ENCODE data around the gene TMPRSS3. TPM values are rescaled to one million over a fixed set of nuclear protein-coding genes. Genes with fewer than 3 reads are reported as not detected.

TMPRSS3 gene
- total RNA-seq, 1 experiment from 2014 or later = 4.3 TPM

DNA sequence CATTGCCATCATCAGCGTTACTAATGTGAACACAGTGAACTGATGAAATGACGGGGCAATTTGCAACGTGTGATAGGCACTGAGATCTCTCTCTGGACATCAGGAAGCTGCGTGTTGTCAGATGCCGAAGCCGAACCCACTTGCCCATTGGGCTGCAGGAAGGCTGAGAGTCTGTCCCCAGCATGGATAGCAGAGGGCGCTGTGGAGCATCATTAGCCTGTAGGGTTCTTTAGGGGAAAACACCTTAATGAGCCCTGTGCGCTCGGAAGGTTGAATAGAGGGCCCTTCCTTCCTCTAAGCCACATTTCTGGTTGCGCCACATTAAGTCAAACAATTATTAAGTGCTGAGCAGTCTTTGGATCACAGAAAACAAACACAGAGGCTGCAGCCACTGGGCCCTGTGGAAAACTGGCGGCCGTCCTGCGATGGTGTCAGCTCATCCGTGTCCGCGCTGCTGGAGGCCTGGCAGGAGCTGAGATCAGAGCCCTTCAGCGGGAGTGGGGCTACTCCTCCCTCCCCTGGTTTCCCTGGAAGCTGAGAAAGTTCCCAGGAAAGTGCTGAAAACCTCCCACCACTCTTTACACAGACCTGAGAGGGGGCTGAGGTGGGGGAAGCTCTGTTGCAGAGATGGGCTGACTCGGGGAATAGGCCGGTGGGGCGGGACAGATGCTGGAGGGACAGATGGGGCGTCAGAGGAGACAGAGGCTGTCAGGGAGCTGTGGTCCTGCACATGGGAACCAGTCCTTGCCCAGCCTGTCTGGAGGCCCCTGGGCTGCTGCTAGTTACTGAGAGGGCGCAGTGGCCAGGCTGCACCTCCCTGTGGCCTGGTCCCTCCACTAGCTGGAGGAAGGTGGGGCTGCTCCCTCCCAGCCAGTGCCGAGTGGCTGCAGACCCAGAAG, 57.8 kb downstream of the TMPRSS3 start:
- Histone ChIP-seq H3F3A (ENCODE audit: insufficient read depth, low read depth) (no peaks in the 10 kb centered on the region), H3K27ac (no peak overlapping the region), H3K27me3 (ENCODE audit: insufficient read depth, low read depth) (no peaks in the 10 kb centered on the region), H2AFZ (no peak overlapping the region), H3K36me3 (ENCODE audit: low read depth) (no peaks in the 10 kb centered on the region), H3K4me2 (no peak overlapping the region), H3K9me3 (ENCODE audit: insufficient read depth, low read depth) (no peaks in the 10 kb centered on the region), H3K9me2 (ENCODE audit: insufficient read depth) (no peaks in the 10 kb centered on the region), H3K79me2 (ENCODE audit: low read depth) (no peaks in the 10 kb centered on the region), H3K4me3 (no peak overlapping the region), H4K20me1 (ENCODE audit: insufficient read depth) (no peaks in the 10 kb centered on the region), H3K4me1 (replicated peaks; ENCODE audit: insufficient read depth) (no peaks in the 10 kb centered on the region)
- peak; percentile 45 to 56 for DNase-seq
- ChIA-PET CTCF (no interaction called here), POLR2A (ENCODE audit: unreplicated experiment) (no interaction called here)
- BruUV-seq (replicated peaks) = no TSS peak
- TF ChIP-seq EZH2 (IDR thresholded peaks at IDR 0.05; ENCODE audit: low read depth) (no peak), CTCF (conservative IDR thresholded peaks at IDR 0.05) (peak; percentile 60)
- intact Hi-C loops (cut with micrococcal nuclease; ENCODE audit: unreplicated experiment) = loop anchor here (5.0 kb wide), 1 partner anchor 44 kb away; no protein-coding TSS in a partner anchor

GRCh38 chr21:42337276-42337675, 58.6 kb downstream of the TMPRSS3 start:
- no peaks in the 10 kb centered on the region for H3F3A ChIP-seq (ENCODE audit: insufficient read depth, low read depth)
- intact Hi-C loops (cut with micrococcal nuclease; ENCODE audit: unreplicated experiment) = loop anchor here (5.0 kb wide), 1 partner anchor 45 kb away; no protein-coding TSS in a partner anchor
- TF ChIP-seq EZH2 (IDR thresholded peaks at IDR 0.05; ENCODE audit: low read depth) (no peak), CTCF (conservative IDR thresholded peaks at IDR 0.05) (no peak)
- no TSS peak for BruUV-seq (replicated peaks)
- H3K9me3 ChIP-seq (ENCODE audit: insufficient read depth, low read depth) = no peaks in the 10 kb centered on the region
- H4K20me1 ChIP-seq (ENCODE audit: insufficient read depth) = no peaks in the 10 kb centered on the region
- H3K4me2 ChIP-seq = no peak overlapping the region
- DNase-seq = no peak
- no peak overlapping the region for H2AFZ ChIP-seq
- ChIA-PET CTCF (interaction anchor here (0.6 to 0.7 kb wide), 2 partner anchors 44 to 1084 kb away, joined by 3 to 5 read pairs; no protein-coding TSS in a partner anchor), POLR2A (ENCODE audit: unreplicated experiment) (no interaction called here)
- no peaks in the 10 kb centered on the region for H3K27me3 ChIP-seq (ENCODE audit: insufficient read depth, low read depth)
- H3K79me2 ChIP-seq (ENCODE audit: low read depth) = no peaks in the 10 kb centered on the region
- H3K4me1 ChIP-seq (replicated peaks; ENCODE audit: insufficient read depth) = no peaks in the 10 kb centered on the region
- H3K36me3 ChIP-seq (ENCODE audit: low read depth) = no peaks in the 10 kb centered on the region
- H3K27ac ChIP-seq = no peak overlapping the region
- no peak overlapping the region for H3K4me3 ChIP-seq
- H3K9me2 ChIP-seq (ENCODE audit: insufficient read depth) = no peaks in the 10 kb centered on the region

DNA sequence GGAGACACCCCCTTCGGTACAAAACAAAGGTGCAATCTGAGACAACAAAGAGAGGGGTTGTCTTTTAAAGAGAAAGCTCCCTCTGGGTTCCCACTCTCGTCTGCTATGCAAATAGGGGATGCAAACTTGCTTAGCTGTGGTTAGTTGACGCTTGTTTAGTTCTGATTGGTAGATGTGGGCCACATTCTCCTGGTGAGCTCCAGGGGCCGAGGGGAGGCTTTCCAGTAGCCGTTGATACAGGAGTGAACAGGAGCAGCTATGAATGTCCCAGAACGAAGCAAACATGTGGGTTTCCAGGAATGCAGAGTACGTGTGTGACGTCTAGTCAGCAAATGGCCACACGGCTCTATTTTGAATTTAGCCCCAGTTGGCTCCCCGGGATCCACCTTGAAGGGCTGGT, 59.8 kb downstream of the TMPRSS3 start:
- Histone ChIP-seq H3K4me3 (no peak overlapping the region), H3F3A (ENCODE audit: insufficient read depth, low read depth) (no peaks in the 10 kb centered on the region), H4K20me1 (ENCODE audit: insufficient read depth) (no peaks in the 10 kb centered on the region), H3K4me1 (replicated peaks; ENCODE audit: insufficient read depth) (no peaks in the 10 kb centered on the region), H3K79me2 (ENCODE audit: low read depth) (no peaks in the 10 kb centered on the region), H3K9me2 (ENCODE audit: insufficient read depth) (no peaks in the 10 kb centered on the region), H3K4me2 (no peak overlapping the region), H3K27me3 (ENCODE audit: insufficient read depth, low read depth) (no peaks in the 10 kb centered on the region), H3K36me3 (ENCODE audit: low read depth) (no peaks in the 10 kb centered on the region), H3K27ac (no peak overlapping the region), H2AFZ (no peak overlapping the region), H3K9me3 (ENCODE audit: insufficient read depth, low read depth) (no peaks in the 10 kb centered on the region)
- intact Hi-C loops (cut with micrococcal nuclease; ENCODE audit: unreplicated experiment) = loop anchor here (5.0 kb wide), 1 partner anchor 46 kb away; no protein-coding TSS in a partner anchor
- ChIA-PET CTCF (no interaction called here), POLR2A (ENCODE audit: unreplicated experiment) (no interaction called here)
- no TSS peak for BruUV-seq (replicated peaks)
- TF ChIP-seq EZH2 (IDR thresholded peaks at IDR 0.05; ENCODE audit: low read depth) = no peak
- TF ChIP-seq CTCF (conservative IDR thresholded peaks at IDR 0.05) = no peak
- no peak for DNase-seq

Measured in PC-9 (cell line).